ENCODE measurements around the gene ANAPC5. TPM values are rescaled to one million over a fixed set of nuclear protein-coding genes. Genes with fewer than 3 reads are reported as not detected.
A peak's percentile ranks its signal among the peaks of the same experiment; 100 is the strongest.
"Not testable (repeated sequence)": the region's sequence is repeated elsewhere in the genome, so short reads cannot be mapped to it uniquely, and the experiment has no call there.

Gene ANAPC5
- total RNA-seq, 3 donors from 2014 or later, result 109 to 169 (median 147) TPM

DNA sequence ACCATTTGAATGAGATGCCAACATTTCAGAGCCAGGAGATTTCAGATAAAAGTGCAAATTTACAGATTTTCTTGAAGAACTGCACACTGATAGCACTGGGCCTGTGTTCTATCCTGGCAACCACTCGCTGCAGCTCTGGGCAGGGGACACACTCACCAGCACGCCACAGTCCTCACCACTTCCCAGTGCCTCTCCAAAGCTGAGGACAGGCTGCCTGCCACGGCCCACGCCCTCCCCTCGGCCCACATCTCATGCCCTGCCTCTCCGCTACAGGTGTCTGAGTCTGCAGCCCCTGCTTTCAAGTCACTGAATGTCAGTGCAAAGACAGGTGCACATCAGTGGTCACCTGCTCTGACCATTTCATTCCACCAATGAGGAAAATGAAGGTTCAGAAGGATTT, 68.4 kb downstream of the ANAPC5 start:
- no peaks in the 10 kb centered on the region for H3K27me3 ChIP-seq
- DNase-seq (ENCODE audit: low spot score in 2 of 2), result no peak

DNA sequence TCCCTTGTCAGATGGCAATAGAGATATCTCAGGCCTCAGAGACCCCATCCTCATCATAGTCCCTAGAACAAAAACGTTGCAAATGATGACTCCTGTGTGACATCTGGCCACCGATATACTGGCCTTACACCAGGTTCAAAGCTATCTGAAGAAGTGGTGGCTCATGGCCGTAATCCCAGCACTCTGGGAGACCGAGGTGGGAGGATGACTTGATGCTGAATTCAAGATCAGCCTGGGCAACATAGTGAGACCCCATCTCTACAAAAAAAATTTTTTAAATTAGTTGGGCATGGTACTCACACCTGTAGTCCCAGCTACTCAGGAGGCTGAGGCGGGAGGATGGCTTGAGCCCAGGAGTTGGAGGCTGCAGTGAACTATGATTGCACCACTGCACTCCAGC, 68.8 kb downstream of the ANAPC5 start:
- TF ChIP-seq POLR2AphosphoS5 (IDR thresholded peaks at IDR 0.05), result no peak
- no peak for TF ChIP-seq POLR2A (IDR thresholded peaks at IDR 0.05)
- TF ChIP-seq, protein P1, sequence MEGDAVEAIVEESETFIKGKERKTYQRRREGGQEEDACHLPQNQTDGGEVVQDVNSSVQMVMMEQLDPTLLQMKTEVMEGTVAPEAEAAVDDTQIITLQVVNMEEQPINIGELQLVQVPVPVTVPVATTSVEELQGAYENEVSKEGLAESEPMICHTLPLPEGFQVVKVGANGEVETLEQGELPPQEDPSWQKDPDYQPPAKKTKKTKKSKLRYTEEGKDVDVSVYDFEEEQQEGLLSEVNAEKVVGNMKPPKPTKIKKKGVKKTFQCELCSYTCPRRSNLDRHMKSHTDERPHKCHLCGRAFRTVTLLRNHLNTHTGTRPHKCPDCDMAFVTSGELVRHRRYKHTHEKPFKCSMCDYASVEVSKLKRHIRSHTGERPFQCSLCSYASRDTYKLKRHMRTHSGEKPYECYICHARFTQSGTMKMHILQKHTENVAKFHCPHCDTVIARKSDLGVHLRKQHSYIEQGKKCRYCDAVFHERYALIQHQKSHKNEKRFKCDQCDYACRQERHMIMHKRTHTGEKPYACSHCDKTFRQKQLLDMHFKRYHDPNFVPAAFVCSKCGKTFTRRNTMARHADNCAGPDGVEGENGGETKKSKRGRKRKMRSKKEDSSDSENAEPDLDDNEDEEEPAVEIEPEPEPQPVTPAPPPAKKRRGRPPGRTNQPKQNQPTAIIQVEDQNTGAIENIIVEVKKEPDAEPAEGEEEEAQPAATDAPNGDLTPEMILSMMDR (IDR thresholded peaks at IDR 0.05), result no peak
- DNase-seq (ENCODE audit: low spot score in 2 of 2), result no peak
- Histone ChIP-seq H3K4me3 (no peak overlapping the region), H3K9me3 (no peaks in the 10 kb centered on the region), H3K27me3 (no peaks in the 10 kb centered on the region), H3K36me3 (no peaks in the 10 kb centered on the region), H3K4me1 (no peaks in the 10 kb centered on the region), H3K27ac (no peak overlapping the region)
- intact Hi-C loops (cut with DNase I; ENCODE audit: low total_unique reads), result no loop called here

More for the DNA sequence above, 68.4 kb downstream of the ANAPC5 start:
- Histone ChIP-seq H3K4me3 (no peak overlapping the region), H3K27ac (no peak overlapping the region), H3K9me3 (no peaks in the 10 kb centered on the region), H3K36me3 (no peaks in the 10 kb centered on the region), H3K4me1 (no peaks in the 10 kb centered on the region)
- intact Hi-C loops (cut with DNase I; ENCODE audit: low total_unique reads), result no loop called here
- TF ChIP-seq POLR2A (IDR thresholded peaks at IDR 0.05) (no peak), POLR2AphosphoS5 (IDR thresholded peaks at IDR 0.05) (no peak)
- TF ChIP-seq, protein P1 (IDR thresholded peaks at IDR 0.05), result no peak

DNA sequence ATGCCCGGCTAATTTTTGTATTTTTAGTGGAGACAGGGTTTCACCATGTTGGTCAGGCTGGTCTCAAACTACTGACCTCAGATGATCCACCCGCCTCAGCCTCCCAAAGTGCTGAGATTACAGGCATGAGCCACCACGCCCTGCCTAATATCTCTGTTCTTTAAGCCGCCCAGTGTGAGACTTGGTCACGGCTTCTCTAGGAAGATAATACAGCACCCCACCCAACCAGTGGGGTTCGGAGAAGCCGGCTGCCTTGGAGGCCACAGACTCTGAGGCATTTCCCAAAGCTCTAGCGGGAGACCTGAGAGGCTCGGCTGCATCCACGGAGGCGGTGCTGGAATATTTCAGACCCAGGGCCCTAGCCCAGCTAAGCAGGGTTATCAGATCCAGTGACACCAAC, 69.3 kb downstream of the ANAPC5 start:
- intact Hi-C loops (cut with DNase I; ENCODE audit: low total_unique reads); H3K36me3 ChIP-seq; H3K9me3 ChIP-seq; H3K27ac ChIP-seq; H3K27me3 ChIP-seq; H3K4me3 ChIP-seq; H3K4me1 ChIP-seq; DNase-seq (ENCODE audit: low spot score in 2 of 2): not testable (repeated sequence)

DNA sequence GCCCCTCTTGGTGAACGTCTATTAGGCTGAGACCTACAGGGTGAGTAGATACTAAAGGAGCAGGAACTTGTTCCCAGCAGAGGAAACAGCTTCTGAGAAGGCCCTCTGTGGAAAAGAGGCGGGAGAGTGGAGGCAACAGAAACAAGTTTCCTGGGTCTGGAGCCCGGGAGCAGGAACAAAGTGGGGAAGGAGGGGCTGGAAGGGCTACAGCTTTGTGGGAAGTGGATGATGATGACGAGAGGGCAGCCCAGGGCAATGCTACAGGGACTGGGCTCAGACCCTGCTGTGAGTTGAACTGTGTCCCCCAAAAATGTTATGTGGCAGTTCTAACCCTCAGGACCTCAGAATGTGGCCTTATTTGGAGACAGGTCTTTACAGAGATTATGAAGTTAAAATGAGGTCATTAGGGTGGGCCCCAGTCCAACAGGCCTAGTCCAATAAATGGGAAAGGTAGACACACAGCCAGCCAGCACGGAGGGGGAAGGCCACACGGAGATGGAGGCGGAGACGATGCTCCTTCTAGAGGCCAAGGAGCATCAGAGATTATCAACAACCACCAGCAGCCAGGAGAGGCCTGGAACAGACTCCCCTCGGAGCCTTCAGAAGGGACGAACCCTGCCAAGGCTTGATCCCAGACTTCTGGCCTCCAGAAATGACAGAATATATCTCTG, 70.0 kb downstream of the ANAPC5 start:
- intact Hi-C loops (cut with DNase I; ENCODE audit: low total_unique reads), result no loop called here
- no peak for DNase-seq (ENCODE audit: low spot score in 2 of 2)
- TF ChIP-seq, protein P1 (IDR thresholded peaks at IDR 0.05), result no peak
- TF ChIP-seq POLR2A (IDR thresholded peaks at IDR 0.05), result no peak
- no peak for TF ChIP-seq POLR2AphosphoS5 (IDR thresholded peaks at IDR 0.05)
- Histone ChIP-seq H3K27me3 (no peaks in the 10 kb centered on the region), H3K4me1 (no peaks in the 10 kb centered on the region), H3K36me3 (no peaks in the 10 kb centered on the region), H3K27ac (peak overlapping the region in 1 of 2 donors; percentile 68), H3K4me3 (no peak overlapping the region), H3K9me3 (no peaks in the 10 kb centered on the region)

DNA sequence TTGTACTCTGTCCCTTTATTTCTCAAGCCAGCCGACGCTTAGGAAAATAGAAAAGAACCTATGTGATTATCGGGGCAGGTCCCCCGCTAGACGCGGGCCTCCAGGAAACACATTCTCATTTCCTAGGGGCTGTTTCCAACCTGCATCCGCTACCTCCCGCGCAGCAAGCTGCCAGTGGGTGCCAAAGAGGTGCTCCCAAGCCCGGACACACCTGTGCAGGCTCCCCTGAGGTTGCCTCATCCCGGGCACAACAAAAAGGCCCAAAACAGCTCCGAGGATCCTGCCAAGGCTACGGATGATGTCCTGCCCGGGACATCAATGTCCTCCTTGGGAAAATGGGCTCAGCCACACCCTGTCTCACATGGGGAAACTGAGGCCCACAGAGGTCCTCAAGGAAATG, 71.1 kb downstream of the ANAPC5 start:
- intact Hi-C loops (cut with DNase I; ENCODE audit: low total_unique reads); DNase-seq (ENCODE audit: low spot score in 2 of 2); H3K27me3 ChIP-seq; H3K9me3 ChIP-seq; H3K4me3 ChIP-seq; H3K4me1 ChIP-seq; H3K27ac ChIP-seq; H3K36me3 ChIP-seq: not testable (repeated sequence)

DNA sequence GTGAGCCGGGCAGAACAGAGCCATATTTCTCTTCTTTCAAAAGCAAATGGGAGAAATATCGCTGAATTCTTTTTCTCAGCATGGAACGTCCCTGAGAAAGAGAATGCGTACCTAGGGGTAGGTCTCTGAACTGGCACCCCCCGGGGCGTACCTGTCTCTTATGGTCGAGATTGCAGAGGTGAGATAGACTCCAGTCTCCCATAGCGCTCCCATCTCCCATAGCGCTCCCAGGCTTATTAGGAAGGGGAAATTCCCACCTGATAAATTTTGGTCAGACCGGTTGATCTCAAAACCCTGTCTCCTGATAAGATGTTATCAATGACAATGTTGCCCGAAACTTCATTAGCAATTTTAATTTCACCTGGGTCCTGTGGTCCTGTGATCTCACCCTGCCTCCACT, 71.7 kb downstream of the ANAPC5 start:
- H3K27me3 ChIP-seq; DNase-seq (ENCODE audit: low spot score in 2 of 2); intact Hi-C loops (cut with DNase I; ENCODE audit: low total_unique reads); H3K27ac ChIP-seq; H3K4me3 ChIP-seq; H3K36me3 ChIP-seq; H3K9me3 ChIP-seq; H3K4me1 ChIP-seq: not testable (repeated sequence)

DNA sequence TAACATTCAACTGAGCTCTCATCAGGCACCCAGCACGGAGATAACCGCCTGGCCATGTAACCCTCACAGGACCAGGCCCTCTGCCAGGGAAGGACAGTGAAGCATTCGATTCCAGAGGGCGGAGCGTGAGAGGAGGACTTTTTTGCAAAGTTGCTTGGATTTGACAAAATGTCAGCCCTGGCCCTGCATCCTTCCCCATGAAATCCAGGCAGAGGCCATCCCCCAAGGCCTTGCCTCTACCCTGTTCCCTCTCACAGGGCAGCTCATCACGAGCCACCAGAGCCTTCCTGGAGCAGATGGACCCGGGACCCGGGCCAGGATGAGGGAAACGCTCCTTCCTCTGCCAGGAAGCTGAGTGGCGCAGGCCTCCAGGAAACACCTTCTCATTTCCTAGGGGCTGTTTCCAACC, 72.7 kb downstream of the ANAPC5 start:
- peak overlapping the region; percentile 44 to 82 for H3K27ac ChIP-seq
- DNase-seq (ENCODE audit: low spot score in 2 of 2), result no peak

More for the DNA sequence above, 72.7 kb downstream of the ANAPC5 start:
- Histone ChIP-seq H3K27me3 (no peaks in the 10 kb centered on the region), H3K9me3 (no peaks in the 10 kb centered on the region), H3K36me3 (no peaks in the 10 kb centered on the region), H3K4me3 (peak overlapping the region in 1 of 3 donors; percentile 18), H3K4me1 (no peaks in the 10 kb centered on the region)
- intact Hi-C loops (cut with DNase I; ENCODE audit: low total_unique reads), result no loop called here
- TF ChIP-seq POLR2AphosphoS5 (IDR thresholded peaks at IDR 0.05), result peak in 1 of 3 donors; percentile 28
- TF ChIP-seq, protein P1 (IDR thresholded peaks at IDR 0.05), result no peak
- no peak for TF ChIP-seq POLR2A (IDR thresholded peaks at IDR 0.05)
